Caco-2 (cell line): ENCODE data around the gene MS4A2. TPM values are rescaled to one million over a fixed set of nuclear protein-coding genes. Genes with fewer than 3 reads are reported as not detected.

Source experiments
- BruUV-seq: library from RNA; stranded (reverse); fragments of 400-500 nt; replicated peaks from 2 replicates; lab custom pipeline; 2021; lab: Mats Ljungman, UMichigan
- CTCF ChIA-PET: fragments of 300-600 bp; sonication (Branson Sonifier 250); formaldehyde crosslinking; loops from one replicate; lab custom pipeline; 2022; ENCODE audit warnings: antibody characterized with exemption; lab: Charles Lee
- POLR2A ChIA-PET: fragments of 300-600 bp; sonication (Branson Sonifier 250); formaldehyde crosslinking; loops from one replicate; lab custom pipeline; 2022; ENCODE audit warnings: antibody characterized with exemption; lab: Charles Lee
- DNase-seq, 2 experiments: peaks; one replicate each; pipeline versions ENCODE4 v3.0.0 to v3.0.0-alpha.2; 2020 to 2022
- H3K27me3 ChIP-seq: replicated peaks from 2 replicates; pipeline ENCODE4 v1.6.0; 2011; ENCODE audit warnings: low read length; ENCODE audit not compliant: control insufficient read depth, insufficient read depth
- H3K36me3 ChIP-seq: 2 replicates; pipeline ENCODE4 v1.5.1; 2011; ENCODE audit warnings: low read length; ENCODE audit not compliant: control insufficient read depth, insufficient read depth
- H3K4me1 ChIP-seq: fragments of 250-450 bp; sonication (Bioruptor Pico); 2 replicates; pipeline ENCODE4 v1.5.1; 2020; ENCODE audit warnings: mild to moderate bottlenecking
- H3K4me3 ChIP-seq: 2 replicates; pipeline ENCODE4 v1.5.1; 2011; ENCODE audit warnings: low read depth, mild to moderate bottlenecking, control low read depth, low read length
- H3K9me3 ChIP-seq: fragments of 250-450 bp; sonication (Bioruptor Pico); 2 replicates; pipeline ENCODE4 v1.5.1; 2020; ENCODE audit warnings: mild to moderate bottlenecking, moderate library complexity
- H3K27ac Mint-ChIP-seq: one replicate; pipeline ENCODE4 v1.8.0; 2022; ENCODE audit warnings: mixed read lengths; ENCODE audit not compliant: unreplicated experiment
- H3K27me3 Mint-ChIP-seq: one replicate; pipeline ENCODE4 v1.8.0; 2022; ENCODE audit warnings: mixed read lengths; ENCODE audit not compliant: insufficient read depth, unreplicated experiment
- H3K36me3 Mint-ChIP-seq: one replicate; pipeline ENCODE4 v1.8.0; 2022; ENCODE audit warnings: mild to moderate bottlenecking, mixed read lengths; ENCODE audit not compliant: insufficient read depth, unreplicated experiment
- H3K4me1 Mint-ChIP-seq: one replicate; pipeline ENCODE4 v1.8.0; 2022; ENCODE audit warnings: low read depth, mixed read lengths; ENCODE audit not compliant: unreplicated experiment
- H3K4me3 Mint-ChIP-seq: one replicate; pipeline ENCODE4 v1.8.0; 2022; ENCODE audit warnings: mild to moderate bottlenecking, moderate library complexity, mixed read lengths; ENCODE audit not compliant: unreplicated experiment
- H3K9me3 Mint-ChIP-seq: one replicate; pipeline ENCODE4 v1.8.0; 2022; ENCODE audit warnings: mixed read lengths; ENCODE audit not compliant: unreplicated experiment
- intact Hi-C: fragments of 100-400 bp; cut with micrococcal nuclease; formaldehyde crosslinking; loops from one replicate; pipeline ENCODE4 v1.10.0; 2022; ENCODE audit not compliant: unreplicated experiment
- total RNA-seq: library from RNA; stranded (reverse); gene quantifications from 2 replicates; pipeline ENCODE4 v1.2.3, GENCODE V29; 2022
- TF ChIP-seq, protein P1 (sequence below), 2 experiments: fragments of 200-600 bp in 1 of 2; IDR thresholded peaks; 1 replicate in 1 of 2; 2 replicates in 1 of 2; pipeline versions ENCODE4 v1.5.1 to v1.8.0; 2011 to 2022; ENCODE audit warnings: antibody characterized with exemption in 1 of 2, control low read depth in 1 of 2, inconsistent platforms in 1 of 2, low read depth in 1 of 2, low read length in 1 of 2, mild to moderate bottlenecking in 1 of 2, moderate library complexity in 1 of 2; ENCODE audit not compliant: insufficient read depth in 1 of 2, severe bottlenecking in 1 of 2, unreplicated experiment in 1 of 2

MS4A2 gene
- total RNA-seq, 1 experiment from 2014 or later = not detected

DNA sequence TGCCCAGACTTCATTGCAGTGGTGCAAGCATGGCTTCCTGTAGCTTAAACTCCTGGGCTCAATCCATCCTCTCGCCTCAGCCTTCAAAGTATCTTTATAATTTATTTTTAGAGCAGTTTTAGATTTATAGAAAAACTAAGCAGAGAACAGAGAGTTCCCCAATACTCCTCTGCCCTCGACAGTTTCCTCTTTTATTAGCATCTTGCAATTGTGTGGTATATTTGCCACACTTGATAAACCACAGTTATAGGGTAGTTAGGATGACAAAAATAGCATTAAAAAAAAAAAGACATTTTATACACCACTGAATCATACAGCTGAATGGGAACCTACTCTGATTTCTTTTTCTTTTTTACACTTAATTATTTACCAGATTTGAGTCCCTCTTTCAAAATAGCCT is 31.2 kb downstream of the MS4A2 start:
- CTCF ChIA-PET = no interaction called here
- no peaks in the 10 kb centered on the region for H3K36me3 Mint-ChIP-seq
- POLR2A ChIA-PET = no interaction called here
- no peaks in the 10 kb centered on the region for H3K27me3 ChIP-seq
- intact Hi-C loops = no loop called here
- no peak for DNase-seq
- BruUV-seq = no TSS peak
- no peak overlapping the region for H3K4me3 Mint-ChIP-seq
- peaks cover 4% of the 10 kb centered on the region; the same call in 1 of the 2 replicates for H3K9me3 ChIP-seq
- TF ChIP-seq, protein P1, sequence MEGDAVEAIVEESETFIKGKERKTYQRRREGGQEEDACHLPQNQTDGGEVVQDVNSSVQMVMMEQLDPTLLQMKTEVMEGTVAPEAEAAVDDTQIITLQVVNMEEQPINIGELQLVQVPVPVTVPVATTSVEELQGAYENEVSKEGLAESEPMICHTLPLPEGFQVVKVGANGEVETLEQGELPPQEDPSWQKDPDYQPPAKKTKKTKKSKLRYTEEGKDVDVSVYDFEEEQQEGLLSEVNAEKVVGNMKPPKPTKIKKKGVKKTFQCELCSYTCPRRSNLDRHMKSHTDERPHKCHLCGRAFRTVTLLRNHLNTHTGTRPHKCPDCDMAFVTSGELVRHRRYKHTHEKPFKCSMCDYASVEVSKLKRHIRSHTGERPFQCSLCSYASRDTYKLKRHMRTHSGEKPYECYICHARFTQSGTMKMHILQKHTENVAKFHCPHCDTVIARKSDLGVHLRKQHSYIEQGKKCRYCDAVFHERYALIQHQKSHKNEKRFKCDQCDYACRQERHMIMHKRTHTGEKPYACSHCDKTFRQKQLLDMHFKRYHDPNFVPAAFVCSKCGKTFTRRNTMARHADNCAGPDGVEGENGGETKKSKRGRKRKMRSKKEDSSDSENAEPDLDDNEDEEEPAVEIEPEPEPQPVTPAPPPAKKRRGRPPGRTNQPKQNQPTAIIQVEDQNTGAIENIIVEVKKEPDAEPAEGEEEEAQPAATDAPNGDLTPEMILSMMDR (IDR thresholded peaks at IDR 0.05; ENCODE audit: insufficient read depth in 1 of 2, low read depth in 1 of 2, low read length in 1 of 2, severe bottlenecking in 1 of 2, unreplicated experiment in 1 of 2) = no peak
- no peak overlapping the region for H3K4me3 ChIP-seq
- peaks cover 9% of the 10 kb centered on the region for H3K4me1 Mint-ChIP-seq
- peaks cover 23% of the 10 kb centered on the region for H3K9me3 Mint-ChIP-seq
- no peak overlapping the region for H3K27ac Mint-ChIP-seq
- peaks cover 6% of the 10 kb centered on the region; the same call in 1 of the 2 replicates for H3K4me1 ChIP-seq
- no peaks in the 10 kb centered on the region for H3K27me3 Mint-ChIP-seq
- H3K36me3 ChIP-seq = no peaks in the 10 kb centered on the region

DNA sequence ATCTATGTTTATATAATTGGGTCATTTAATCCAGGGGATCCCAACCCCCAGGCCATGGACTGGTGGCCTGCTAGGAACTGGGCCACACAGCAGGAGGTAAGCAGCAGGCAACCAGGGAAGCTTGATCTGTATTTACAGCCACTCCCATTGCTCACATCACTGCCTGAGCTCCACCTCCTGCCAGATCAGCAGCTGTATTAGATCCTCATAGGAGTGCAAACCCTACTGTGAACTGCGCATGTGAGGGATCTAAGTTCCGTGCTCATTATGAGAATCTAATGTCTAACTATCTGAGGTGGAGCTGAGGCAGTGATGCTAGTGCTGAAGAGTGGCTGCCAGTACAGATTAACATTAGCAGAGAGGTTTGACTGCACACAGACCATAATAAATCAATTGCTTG is 32.8 kb downstream of the MS4A2 start:
- Mint-ChIP-seq H3K4me1 (peaks cover 18% of the 10 kb centered on the region), H3K27ac (no peak overlapping the region)
- BruUV-seq = no TSS peak

DNA sequence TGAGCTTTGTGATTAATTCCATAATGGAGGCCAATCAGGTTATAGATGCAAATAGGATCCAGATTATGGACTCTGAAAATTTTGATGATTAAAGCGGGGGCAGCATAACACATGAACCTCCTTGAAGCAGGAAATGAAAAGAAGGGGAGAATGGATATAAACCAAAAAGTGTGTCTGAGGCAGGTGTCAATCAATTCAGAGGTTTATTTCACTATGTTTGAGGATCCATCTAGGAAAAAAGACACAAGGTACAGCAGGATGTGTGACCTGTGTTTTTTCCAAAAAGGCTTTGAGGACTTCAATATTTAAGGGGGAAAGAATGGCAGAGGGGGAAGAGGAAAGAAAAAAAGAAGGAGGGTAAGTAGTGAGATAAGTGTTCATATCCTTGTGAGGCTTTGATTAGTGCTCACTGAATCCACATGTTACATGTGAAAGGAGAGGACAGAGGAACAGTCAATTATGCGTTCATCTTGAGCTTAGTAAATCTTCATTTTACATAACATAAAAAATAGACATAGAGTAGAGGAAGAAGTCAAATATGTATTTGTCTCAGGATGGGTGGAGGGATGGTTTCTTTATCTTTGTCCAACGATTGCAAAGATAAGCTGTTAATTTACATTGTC is 34.1 kb downstream of the MS4A2 start:
- ChIA-PET CTCF (no interaction called here), POLR2A (no interaction called here)
- no peak overlapping the region for H3K4me3 Mint-ChIP-seq
- H3K36me3 Mint-ChIP-seq = no peaks in the 10 kb centered on the region
- H3K4me1 Mint-ChIP-seq = peaks cover 18% of the 10 kb centered on the region
- no peaks in the 10 kb centered on the region for H3K27me3 ChIP-seq
- H3K9me3 ChIP-seq = peaks cover 12% of the 10 kb centered on the region; the same call in 1 of the 2 replicates
- peaks cover 20% of the 10 kb centered on the region; the same call in 1 of the 2 replicates for H3K4me1 ChIP-seq
- H3K9me3 Mint-ChIP-seq = peaks cover 37% of the 10 kb centered on the region
- DNase-seq = no peak
- TF ChIP-seq, protein P1 (IDR thresholded peaks at IDR 0.05; ENCODE audit: insufficient read depth in 1 of 2, low read depth in 1 of 2, low read length in 1 of 2, severe bottlenecking in 1 of 2, unreplicated experiment in 1 of 2) = no peak
- no peak overlapping the region for H3K27ac Mint-ChIP-seq
- BruUV-seq = no TSS peak
- no peaks in the 10 kb centered on the region for H3K27me3 Mint-ChIP-seq
- intact Hi-C loops = no loop called here
- H3K36me3 ChIP-seq = no peaks in the 10 kb centered on the region
- no peak overlapping the region for H3K4me3 ChIP-seq

More for the DNA sequence above, 32.8 kb downstream of the MS4A2 start:
- H3K4me1 ChIP-seq = peaks cover 20% of the 10 kb centered on the region; the same call in 1 of the 2 replicates
- H3K36me3 ChIP-seq = no peaks in the 10 kb centered on the region
- TF ChIP-seq, protein P1 (IDR thresholded peaks at IDR 0.05; ENCODE audit: insufficient read depth in 1 of 2, low read depth in 1 of 2, low read length in 1 of 2, severe bottlenecking in 1 of 2, unreplicated experiment in 1 of 2) = no peak
- H3K4me3 ChIP-seq = no peak overlapping the region
- DNase-seq = no peak
- peaks cover 12% of the 10 kb centered on the region; the same call in 1 of the 2 replicates for H3K9me3 ChIP-seq
- no peaks in the 10 kb centered on the region for H3K27me3 ChIP-seq
- Mint-ChIP-seq H3K27me3 (no peaks in the 10 kb centered on the region), H3K9me3 (peaks cover 37% of the 10 kb centered on the region), H3K4me3 (no peak overlapping the region), H3K36me3 (no peaks in the 10 kb centered on the region)
- intact Hi-C loops = no loop called here
- ChIA-PET CTCF (no interaction called here), POLR2A (no interaction called here)
